HepG2 (cell line): ENCODE results near the gene TJP1. TPM values are rescaled to one million over a fixed set of nuclear protein-coding genes. Genes with fewer than 3 reads are reported as not detected.

ENCODE experiments used
- ATAC-seq: fragments of 200-7000 bp; cut with Tn5 transposase; 3 replicates; pipeline ENCODE4 v1.9.1; 2020; ENCODE audit warnings: mild to moderate bottlenecking, moderate library complexity
- BruUV-seq: library from RNA; stranded (reverse); fragments of 400-500 nt; replicated peaks from 2 replicates; lab custom pipeline; 2021; lab: Mats Ljungman, UMichigan
- CTCF ChIA-PET: fragments of 300-600 bp; formaldehyde crosslinking; extraction: SDS; loops from one replicate; lab custom pipeline; 2021; ENCODE audit warnings: low total read pairs, inconsistent platforms, low intra/inter-chr PET ratio; lab: Yijun Ruan, JAX
- POLR2A ChIA-PET: fragments of 350-600 bp; sonication (Branson Sonifier 250); formaldehyde crosslinking; loops from one replicate; lab custom pipeline; 2020; ENCODE audit warnings: antibody characterized with exemption, inconsistent platforms; lab: Yijun Ruan, JAX
- DNase-seq: peaks from one replicate; pipeline ENCODE4 v3.0.0-alpha.2; 2015; ENCODE audit warnings: low spot score
- FAIRE-seq: peaks from 3 replicates; lab custom pipeline; 2011; peaks lifted over from hg19 to GRCh38; lab: Jason Lieb, UNC
- H2AFZ ChIP-seq: one replicate; pipeline ENCODE4 v1.6.1; 2011; ENCODE audit warnings: low read length, inconsistent platforms
- H3K27ac ChIP-seq: fragments of 300-600 bp; 3 replicates; pipeline ENCODE4 v1.8.0; 2011; ENCODE audit warnings: mixed run types, mild to moderate bottlenecking, mixed read lengths, low read length, inconsistent platforms; ENCODE audit not compliant: insufficient read depth; ENCODE audit errors: extremely low read length
- H3K27me3 ChIP-seq, 2 experiments: fragments of 200-600 bp in 1 of 2; 2 replicates in 1 of 2; 3 replicates in 1 of 2; pipeline versions ENCODE4 v1.6.0 to v1.8.0; 2011; ENCODE audit warnings: low read length in 2 of 2, mild to moderate bottlenecking in 2 of 2, moderate library complexity in 2 of 2, inconsistent platforms in 1 of 2; ENCODE audit not compliant: insufficient read depth in 2 of 2, control insufficient read depth in 1 of 2
- H3K36me3 ChIP-seq, 2 experiments: fragments of 200-600 bp in 1 of 2; replicated peaks in 1 of 2; 2 replicates in 1 of 2; 3 replicates in 1 of 2; pipeline versions ENCODE4 v1.5.1 to v1.8.0; 2011; ENCODE audit warnings: low read length in 2 of 2, inconsistent platforms in 1 of 2; ENCODE audit not compliant: insufficient read depth in 2 of 2, control insufficient read depth in 1 of 2
- H3K4me1 ChIP-seq: 2 replicates; pipeline ENCODE4 v1.5.1; 2012; ENCODE audit warnings: low read length, inconsistent platforms; ENCODE audit not compliant: insufficient read depth
- H3K4me2 ChIP-seq: 2 replicates; pipeline ENCODE4 v1.6.0; 2011; ENCODE audit warnings: low read depth, low read length, inconsistent platforms
- H3K4me3 ChIP-seq, 3 experiments: fragments of 200-600 bp in 1 of 3; sonication (generic), shearing (Covaris generic) in 1 of 3; replicated peaks in 1 of 3; 2 replicates each; pipeline ENCODE4 v1.5.1; 2011 to 2016; ENCODE audit warnings: low read length in 3 of 3, inconsistent platforms in 2 of 3, low read depth in 2 of 3, mild to moderate bottlenecking in 2 of 3, control low read depth in 1 of 3, mixed read lengths in 1 of 3; ENCODE audit not compliant: insufficient read depth in 1 of 3
- H3K79me2 ChIP-seq: one replicate; pipeline ENCODE4 v1.6.1; 2011; ENCODE audit warnings: low read length, inconsistent platforms; ENCODE audit not compliant: insufficient read depth
- H3K9ac ChIP-seq: 2 replicates; pipeline ENCODE4 v1.6.0; 2011; ENCODE audit warnings: mild to moderate bottlenecking, low read depth, low read length, inconsistent platforms; ENCODE audit not compliant: insufficient read depth
- H3K9me3 ChIP-seq: 2 replicates; pipeline ENCODE4 v1.5.1; 2012; ENCODE audit warnings: mild to moderate bottlenecking, low read length
- H4K20me1 ChIP-seq: 2 replicates; pipeline ENCODE4 v1.6.0; 2011; ENCODE audit warnings: inconsistent platforms, mild to moderate bottlenecking, low read length, moderate library complexity; ENCODE audit not compliant: insufficient read depth
- ATF7-NPFF ChIP-seq: sonication (generic); formaldehyde crosslinking; IDR thresholded peaks from 2 replicates; pipeline ENCODE4 v1.8.1; 2023; ENCODE audit warnings: mild to moderate bottlenecking, low read depth, missing genetic modification reagents, moderate library complexity
- CBX2 ChIP-seq, 2 experiments: fragments of 200-600 bp in 1 of 2; sonication (generic); formaldehyde crosslinking in 1 of 2; IDR thresholded peaks; 2 replicates each; pipeline versions ENCODE4 v1.7.0 to v1.8.1; 2018 to 2022; ENCODE audit warnings: low read depth in 2 of 2, low read length in 1 of 2, mild to moderate bottlenecking in 1 of 2, missing genetic modification reagents in 1 of 2
- DPF2 ChIP-seq: sonication (generic); formaldehyde crosslinking; IDR thresholded peaks from 2 replicates; pipeline ENCODE4 v1.4.0; 2020; ENCODE audit warnings: mild to moderate bottlenecking, low read depth, missing genetic modification reagents, borderline replicate concordance
- NFE2L2 ChIP-seq: fragments of 150-350 bp; IDR thresholded peaks from 2 replicates; pipeline ENCODE4 v1.6.1; 2014; ENCODE audit warnings: low read length
- SOX6 ChIP-seq, 2 experiments: fragments of 450-650 bp in 1 of 2; sonication (generic) in 1 of 2; formaldehyde crosslinking in 1 of 2; IDR thresholded peaks; 2 replicates each; pipeline versions ENCODE4 v1.4.0 to v1.6.1; 2017 to 2020; ENCODE audit warnings: antibody characterized with exemption in 1 of 2, mild to moderate bottlenecking in 1 of 2, missing genetic modification reagents in 1 of 2
- TCF7L2 ChIP-seq: IDR thresholded peaks from 2 replicates; pipeline ENCODE4 v1.6.1; 2011; ENCODE audit warnings: mild to moderate bottlenecking, low read depth, low read length, moderate library complexity
- ZNF17 ChIP-seq: sonication (generic); formaldehyde crosslinking; IDR thresholded peaks from 2 replicates; pipeline ENCODE4 v1.5.0; 2020; ENCODE audit warnings: mild to moderate bottlenecking, missing genetic modification reagents
- ZNF232 ChIP-seq: sonication (generic); formaldehyde crosslinking; IDR thresholded peaks from 2 replicates; pipeline ENCODE4 v1.4.0; 2020; ENCODE audit warnings: missing genetic modification reagents, borderline replicate concordance
- ZNF253 ChIP-seq: sonication (generic); formaldehyde crosslinking; IDR thresholded peaks from 2 replicates; pipeline ENCODE4 v1.8.0; 2022; ENCODE audit warnings: mild to moderate bottlenecking, missing genetic modification reagents, borderline replicate concordance
- ZNF543 ChIP-seq: sonication (generic); formaldehyde crosslinking; IDR thresholded peaks from 2 replicates; pipeline ENCODE4 v1.4.0; 2020; ENCODE audit warnings: mild to moderate bottlenecking, missing genetic modification reagents
- ZNF713 ChIP-seq: sonication (generic); formaldehyde crosslinking; IDR thresholded peaks from 2 replicates; pipeline ENCODE4 v1.4.0; 2020; ENCODE audit warnings: mild to moderate bottlenecking, missing genetic modification reagents
- ZNF816 ChIP-seq: sonication (generic); formaldehyde crosslinking; IDR thresholded peaks from 2 replicates; pipeline ENCODE4 v1.8.0; 2022; ENCODE audit warnings: missing genetic modification reagents, mild to moderate bottlenecking, borderline replicate concordance
- WGBS: methylation state at CpG from one replicate; pipeline ENCODE4 v1.1.6; 2017; ENCODE audit warnings: low lambda C conversion rate; 5-methylcytosine and 5-hydroxymethylcytosine counted together
- in situ Hi-C: cut with HindIII; loops from 2 replicates; pipeline ENCODE4 v1.10.0; 2017; ENCODE audit warnings: low pct_unique_long_range_greater_than_20kb; ENCODE audit not compliant: extremely low pct_ligation_motif_present
- intact Hi-C: fragments of 100-400 bp; cut with micrococcal nuclease; formaldehyde crosslinking; loops from one replicate; pipeline ENCODE4 v1.10.0; 2022; ENCODE audit not compliant: unreplicated experiment
- polyA plus RNA-seq, 8 experiments: library from polyadenylated mRNA; depleted of rRNA in 3 of 8; stranded (reverse) in 7 of 8; unstranded in 1 of 8; fragments of >200 nt; fragmentation: Illumina TruSeq in 4 of 8; extraction: Trizol in 4 of 8; gene quantifications; 2 replicates each; pipeline versions ENCODE4 v1.2.1 to v1.2.3, GENCODE V29; 2011 to 2016; ENCODE audit warnings: low read depth in 4 of 8, missing spikeins in 1 of 8, mixed read lengths in 1 of 8; ENCODE audit not compliant: insufficient read depth in 1 of 8
- total RNA-seq, 5 experiments: library from RNA; depleted of rRNA; stranded (reverse); fragments of >200 nt; fragmentation: Illumina TruSeq; extraction: Trizol; gene quantifications; 2 replicates each; pipeline ENCODE4 v1.2.3, GENCODE V29; 2016; ENCODE audit warnings: low read depth in 1 of 5
- TF ChIP-seq, protein P1 (sequence below): sonication (generic); formaldehyde crosslinking; IDR thresholded peaks from 2 replicates; pipeline ENCODE4 v1.9.0; 2021; ENCODE audit warnings: missing genetic modification reagents, borderline replicate concordance
- TF ChIP-seq, protein P2 (sequence below): sonication (generic); formaldehyde crosslinking; IDR thresholded peaks from 2 replicates; pipeline ENCODE4 v1.4.0; 2020; ENCODE audit warnings: missing genetic modification reagents, borderline replicate concordance
- TF ChIP-seq, protein P3 (sequence below): IDR thresholded peaks from 2 replicates; pipeline ENCODE4 v1.6.1; 2016; ENCODE audit warnings: low read depth, borderline replicate concordance
- TF ChIP-seq, protein P4 (sequence below): sonication (generic); formaldehyde crosslinking; IDR thresholded peaks from 2 replicates; pipeline ENCODE4 v1.4.0; 2020; ENCODE audit warnings: missing genetic modification reagents

TJP1 gene
- total and polyA plus RNA-seq, 2 of the 13 experiments (the other 11 are each of a cell fraction or from before 2014, with no cell fraction given) = 25.9 to 27.1 TPM

DNA sequence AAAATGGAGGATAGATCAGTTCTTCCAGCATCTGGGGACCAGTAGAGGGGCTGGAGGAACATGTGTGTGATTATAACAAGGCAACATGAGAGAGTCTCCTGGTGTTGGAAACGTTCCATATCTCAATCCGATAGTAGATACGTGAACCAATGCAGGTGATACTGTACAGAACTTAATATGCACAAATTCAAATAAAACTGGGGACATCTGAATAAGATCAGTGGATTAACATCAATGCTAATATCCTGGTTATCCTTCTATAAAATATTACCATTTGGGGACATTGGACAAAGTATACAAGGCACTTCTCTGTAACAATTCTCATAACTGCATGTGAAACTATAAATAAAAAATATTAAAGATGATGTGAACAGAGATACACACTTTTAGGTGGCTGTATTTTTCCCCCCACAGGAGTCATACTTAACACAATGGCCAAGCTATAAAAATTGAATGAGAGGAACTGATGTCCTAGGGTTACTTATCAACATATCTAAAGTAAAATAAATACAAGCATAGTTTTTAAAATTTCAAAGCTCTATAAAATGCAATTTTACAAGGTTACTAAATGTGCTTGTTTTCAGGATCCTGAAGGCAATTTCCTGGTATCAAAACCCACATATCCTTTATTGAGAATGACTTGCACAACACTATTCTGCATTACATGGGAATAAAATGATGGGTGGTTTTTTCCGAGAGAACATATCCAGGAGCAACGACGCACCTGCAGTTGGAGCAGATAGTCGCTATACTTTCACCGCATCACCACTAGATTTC is 31.1 kb upstream of the TJP1 start:
- no peak for FAIRE-seq
- 61% methylated on average over 8 of the region's 8 CpGs for WGBS
- TF ChIP-seq ZNF816 (CRISPR knock-in tag) = no peak
- TF ChIP-seq ZNF232 = no peak
- TF ChIP-seq TCF7L2 = no peak
- no peak for TF ChIP-seq DPF2
- TF ChIP-seq NFE2L2 = no peak
- TF ChIP-seq, protein P1, sequence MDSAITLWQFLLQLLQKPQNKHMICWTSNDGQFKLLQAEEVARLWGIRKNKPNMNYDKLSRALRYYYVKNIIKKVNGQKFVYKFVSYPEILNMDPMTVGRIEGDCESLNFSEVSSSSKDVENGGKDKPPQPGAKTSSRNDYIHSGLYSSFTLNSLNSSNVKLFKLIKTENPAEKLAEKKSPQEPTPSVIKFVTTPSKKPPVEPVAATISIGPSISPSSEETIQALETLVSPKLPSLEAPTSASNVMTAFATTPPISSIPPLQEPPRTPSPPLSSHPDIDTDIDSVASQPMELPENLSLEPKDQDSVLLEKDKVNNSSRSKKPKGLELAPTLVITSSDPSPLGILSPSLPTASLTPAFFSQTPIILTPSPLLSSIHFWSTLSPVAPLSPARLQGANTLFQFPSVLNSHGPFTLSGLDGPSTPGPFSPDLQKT = no peak
- no peak for TF ChIP-seq ZNF253 (CRISPR knock-in tag)
- TF ChIP-seq, protein P2, sequence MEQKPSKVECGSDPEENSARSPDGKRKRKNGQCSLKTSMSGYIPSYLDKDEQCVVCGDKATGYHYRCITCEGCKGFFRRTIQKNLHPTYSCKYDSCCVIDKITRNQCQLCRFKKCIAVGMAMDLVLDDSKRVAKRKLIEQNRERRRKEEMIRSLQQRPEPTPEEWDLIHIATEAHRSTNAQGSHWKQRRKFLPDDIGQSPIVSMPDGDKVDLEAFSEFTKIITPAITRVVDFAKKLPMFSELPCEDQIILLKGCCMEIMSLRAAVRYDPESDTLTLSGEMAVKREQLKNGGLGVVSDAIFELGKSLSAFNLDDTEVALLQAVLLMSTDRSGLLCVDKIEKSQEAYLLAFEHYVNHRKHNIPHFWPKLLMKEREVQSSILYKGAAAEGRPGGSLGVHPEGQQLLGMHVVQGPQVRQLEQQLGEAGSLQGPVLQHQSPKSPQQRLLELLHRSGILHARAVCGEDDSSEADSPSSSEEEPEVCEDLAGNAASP (CRISPR knock-in tag) = no peak
- TF ChIP-seq, protein P3, sequence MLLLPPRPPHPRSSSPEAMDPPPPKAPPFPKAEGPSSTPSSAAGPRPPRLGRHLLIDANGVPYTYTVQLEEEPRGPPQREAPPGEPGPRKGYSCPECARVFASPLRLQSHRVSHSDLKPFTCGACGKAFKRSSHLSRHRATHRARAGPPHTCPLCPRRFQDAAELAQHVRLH (CRISPR knock-in tag) = no peak
- TF ChIP-seq ZNF543 (CRISPR knock-in tag) = no peak
- no peak for TF ChIP-seq CBX2 (IDR thresholded peaks at IDR 0.05; ENCODE audit: low read depth, low read length)
- no peak for TF ChIP-seq CBX2 (CRISPR knock-in tag; IDR thresholded peaks at IDR 0.05; ENCODE audit: low read depth)
- no peak for TF ChIP-seq ZNF17
- no peak for TF ChIP-seq SOX6 (IDR thresholded peaks at IDR 0.05)
- TF ChIP-seq SOX6 (CRISPR knock-in tag; IDR thresholded peaks at IDR 0.05) = no peak
- no peak for TF ChIP-seq ATF7-NPFF (CRISPR knock-in tag)
- TF ChIP-seq ZNF713 (CRISPR knock-in tag) = no peak
- TF ChIP-seq, protein P4, sequence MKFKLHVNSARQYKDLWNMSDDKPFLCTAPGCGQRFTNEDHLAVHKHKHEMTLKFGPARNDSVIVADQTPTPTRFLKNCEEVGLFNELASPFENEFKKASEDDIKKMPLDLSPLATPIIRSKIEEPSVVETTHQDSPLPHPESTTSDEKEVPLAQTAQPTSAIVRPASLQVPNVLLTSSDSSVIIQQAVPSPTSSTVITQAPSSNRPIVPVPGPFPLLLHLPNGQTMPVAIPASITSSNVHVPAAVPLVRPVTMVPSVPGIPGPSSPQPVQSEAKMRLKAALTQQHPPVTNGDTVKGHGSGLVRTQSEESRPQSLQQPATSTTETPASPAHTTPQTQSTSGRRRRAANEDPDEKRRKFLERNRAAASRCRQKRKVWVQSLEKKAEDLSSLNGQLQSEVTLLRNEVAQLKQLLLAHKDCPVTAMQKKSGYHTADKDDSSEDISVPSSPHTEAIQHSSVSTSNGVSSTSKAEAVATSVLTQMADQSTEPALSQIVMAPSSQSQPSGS = no peak
- H3K36me3 ChIP-seq = no peaks in the 10 kb centered on the region
- H3K9me3 ChIP-seq = no peaks in the 10 kb centered on the region
- in situ Hi-C loops = no loop called here
- DNase-seq = no peak
- peaks cover 8% of the 10 kb centered on the region; the same call in 1 of the 2 replicates for H3K4me1 ChIP-seq
- no peak for ATAC-seq
- no peak overlapping the region for H2AFZ ChIP-seq
- H3K9ac ChIP-seq = no peak overlapping the region
- no peaks in the 10 kb centered on the region for H4K20me1 ChIP-seq
- ChIA-PET POLR2A (no interaction called here), CTCF (no interaction called here)
- H3K27ac ChIP-seq = no peak overlapping the region
- H3K27me3 ChIP-seq = no peaks in the 10 kb centered on the region
- no peak overlapping the region for H3K4me3 ChIP-seq
- no TSS peak for BruUV-seq
- no peak overlapping the region for H3K4me2 ChIP-seq
- no peaks in the 10 kb centered on the region for H3K79me2 ChIP-seq
- intact Hi-C loops = no loop called here
